Neutrophil (primary cell): ENCODE data around the gene FAM32A.

Experiments used
- H3K27ac ChIP-seq: fragments of 200-600 bp; sonication (generic); 2 replicates; pipeline ENCODE4 v1.5.1; 2016; ENCODE audit warnings: mild to moderate bottlenecking, moderate library complexity
- H3K27me3 ChIP-seq: fragments of 200-600 bp; sonication (generic); 2 replicates; pipeline ENCODE4 v1.6.0; 2016; ENCODE audit warnings: mild to moderate bottlenecking
- H3K36me3 ChIP-seq: fragments of 200-600 bp; sonication (generic); 2 replicates; pipeline ENCODE4 v1.5.1; 2017
- H3K4me1 ChIP-seq, 2 experiments: fragments of 200-600 bp in 1 of 2; sonication (generic) in 1 of 2; 1 replicate in 1 of 2; 2 replicates in 1 of 2; pipeline versions ENCODE4 v1.5.1 to v1.6.1; 2013 to 2016; ENCODE audit warnings: low read depth in 1 of 2, low read length in 1 of 2, mild to moderate bottlenecking in 1 of 2, moderate library complexity in 1 of 2; ENCODE audit not compliant: control insufficient read depth in 1 of 2, insufficient read depth in 1 of 2
- H3K4me3 ChIP-seq, 2 experiments: fragments of 200-600 bp in 1 of 2; sonication (generic) in 1 of 2; 1 replicate in 1 of 2; 2 replicates in 1 of 2; pipeline ENCODE4 v1.5.1; 2013 to 2016; ENCODE audit warnings: low read depth in 1 of 2, low read length in 1 of 2, mild to moderate bottlenecking in 1 of 2, moderate library complexity in 1 of 2
- H3K9me3 ChIP-seq: fragments of 200-600 bp; sonication (generic); 2 replicates; pipeline ENCODE4 v1.5.1; 2016
- CTCF ChIP-seq: fragments of 200-600 bp; sonication (generic); IDR thresholded peaks from 2 replicates; pipeline ENCODE4 v1.5.1; 2016; ENCODE audit warnings: antibody characterized with exemption

FAM32A gene

GRCh38 chr19:16227837-16228636, 42.8 kb downstream of the FAM32A start:
- Histone ChIP-seq H3K27me3 (no peaks in the 10 kb centered on the region), H3K4me3 (no peak overlapping the region), H3K9me3 (no peaks in the 10 kb centered on the region), H3K36me3 (peaks cover 93% of the 10 kb centered on the region), H3K4me1 (peaks cover 0 to 14% of the 10 kb centered on the region in 2 experiments), H3K27ac (peak overlapping the region; percentile 10)
- TF ChIP-seq CTCF: no peak

GRCh38 chr19:16228637-16229321, 43.6 kb downstream of the FAM32A start:
- Histone ChIP-seq H3K4me3 (no peak overlapping the region), H3K27ac (peak overlapping the region; percentile 23), H3K27me3 (no peaks in the 10 kb centered on the region), H3K9me3 (no peaks in the 10 kb centered on the region), H3K4me1 (peaks cover 0 to 14% of the 10 kb centered on the region in 2 experiments), H3K36me3 (peaks cover 93% of the 10 kb centered on the region)
- no peak for TF ChIP-seq CTCF

GRCh38 chr19:16229322-16229641, 44.1 kb downstream of the FAM32A start:
- Histone ChIP-seq H3K27ac (peak overlapping the region; percentile 23), H3K36me3 (peaks cover 93% of the 10 kb centered on the region), H3K4me3 (no peak overlapping the region), H3K9me3 (no peaks in the 10 kb centered on the region), H3K27me3 (no peaks in the 10 kb centered on the region), H3K4me1 (peaks cover 0 to 14% of the 10 kb centered on the region in 2 experiments)
- TF ChIP-seq CTCF: no peak

- Histone ChIP-seq H3K4me3 (no peak overlapping the region), H3K27me3 (no peaks in the 10 kb centered on the region), H3K36me3 (peaks cover 81% of the 10 kb centered on the region), H3K9me3 (no peaks in the 10 kb centered on the region), H3K27ac (no peak overlapping the region), H3K4me1 (peaks cover 18 to 32% of the 10 kb centered on the region in 2 experiments)
- no peak for TF ChIP-seq CTCF
Measured at GRCh38 chr19:16232127-16232526, 46.9 kb downstream of the FAM32A start.

- no peak for TF ChIP-seq CTCF
- Histone ChIP-seq H3K9me3 (no peaks in the 10 kb centered on the region), H3K4me1 (peaks cover 22 to 36% of the 10 kb centered on the region in 2 experiments), H3K27ac (no peak overlapping the region), H3K27me3 (no peaks in the 10 kb centered on the region), H3K4me3 (no peak overlapping the region), H3K36me3 (peaks cover 77% of the 10 kb centered on the region)
Measured at GRCh38 chr19:16232568-16232967, 47.4 kb downstream of the FAM32A start.
